GM21717 (cell line): ENCODE measurements around the gene CDK14.

Experiments used
- ATAC-seq: cut with Tn5 transposase; IDR thresholded peaks from one replicate; pipeline ENCODE4 v1.9.1; 2021; ENCODE audit warnings: mild to moderate bottlenecking, moderate library complexity; ENCODE audit not compliant: unreplicated experiment

CDK14 gene

DNA sequence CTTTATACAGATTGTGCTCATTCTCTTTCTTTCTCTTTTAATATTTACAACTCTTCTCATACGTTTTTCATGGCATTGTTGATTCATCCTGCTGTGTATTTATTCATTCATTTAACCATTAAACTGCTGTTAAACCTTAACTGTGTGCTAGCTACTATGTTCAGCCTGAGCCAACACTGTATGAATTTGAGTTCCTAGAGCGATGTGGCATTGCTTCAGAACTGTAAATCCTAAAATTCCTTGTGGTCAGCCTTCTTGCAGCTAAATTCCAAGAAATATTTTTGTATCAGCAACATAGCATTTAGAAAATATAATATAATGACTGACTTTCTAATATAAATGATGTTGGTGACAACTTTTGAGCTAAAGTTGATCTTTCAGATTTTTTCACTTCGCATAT, 483.4 kb downstream of the CDK14 start:
- ATAC-seq, result no peak

DNA sequence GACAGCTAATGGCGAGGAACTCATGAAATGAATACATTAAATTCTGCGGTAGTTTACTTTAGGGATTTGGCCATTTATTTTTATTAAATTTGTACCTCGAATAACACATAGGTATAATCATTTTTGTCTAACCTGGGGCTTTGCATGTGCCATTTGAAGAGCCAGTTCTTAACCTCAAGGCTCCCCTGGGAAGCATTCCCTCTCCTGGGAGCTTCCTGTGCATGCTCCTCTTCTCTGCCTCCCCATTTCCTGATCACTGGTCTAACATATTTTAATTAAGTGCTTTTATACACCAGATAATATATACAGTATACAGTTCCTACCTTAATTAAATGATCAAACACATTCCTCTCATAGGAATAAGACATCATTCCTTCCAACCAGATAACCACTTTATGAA, 484.2 kb downstream of the CDK14 start:
- ATAC-seq, result no peak

DNA sequence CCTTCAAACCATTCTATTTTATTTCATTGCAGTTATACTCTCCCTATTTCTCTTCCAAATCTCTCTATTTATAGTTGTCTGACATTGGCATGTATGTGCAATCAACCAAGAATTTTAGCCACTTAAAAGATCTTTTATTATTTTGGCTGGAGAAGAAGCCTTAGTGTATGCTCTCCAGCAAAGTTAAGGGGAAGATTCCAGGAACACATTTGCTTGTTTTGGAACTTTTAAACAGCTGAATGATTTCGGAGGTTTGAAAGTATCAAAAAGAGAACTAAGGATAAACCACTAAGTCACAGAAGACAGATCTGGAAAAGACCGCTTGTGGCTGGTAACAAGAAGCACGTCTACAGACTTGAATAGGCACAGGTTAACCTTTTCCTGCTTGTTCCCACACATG, 485.9 kb downstream of the CDK14 start:
- ATAC-seq, result no peak

DNA sequence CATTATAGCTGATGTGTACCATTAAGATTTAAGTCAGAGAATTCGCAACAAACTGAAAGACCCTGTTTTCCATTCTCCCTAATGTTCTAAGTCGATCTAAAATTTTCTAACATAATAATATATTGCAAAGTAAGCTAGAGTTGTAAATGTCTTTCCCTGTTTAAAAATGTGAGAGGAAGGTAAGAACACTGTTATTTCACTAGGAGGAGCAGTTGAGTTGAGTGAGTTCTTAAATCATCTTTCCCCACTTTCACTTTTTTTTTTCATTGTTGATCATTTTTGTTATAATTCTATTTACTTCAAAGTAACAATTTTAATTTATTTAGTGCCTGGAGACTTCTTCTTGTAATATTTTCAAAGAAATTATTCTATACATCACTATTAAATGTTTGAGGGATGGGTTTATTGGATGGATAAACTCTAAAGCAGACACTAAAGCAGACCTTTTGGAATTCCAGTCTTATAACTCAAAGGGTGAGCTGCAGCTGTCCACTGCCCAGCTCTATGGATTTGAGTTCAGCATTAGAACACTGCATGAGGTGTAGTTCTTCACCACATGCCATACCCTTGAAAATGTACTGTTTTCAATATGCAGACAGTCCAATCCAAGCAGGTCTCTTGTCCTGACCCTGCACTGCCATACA, 486.9 kb downstream of the CDK14 start:
- no peak for ATAC-seq

DNA sequence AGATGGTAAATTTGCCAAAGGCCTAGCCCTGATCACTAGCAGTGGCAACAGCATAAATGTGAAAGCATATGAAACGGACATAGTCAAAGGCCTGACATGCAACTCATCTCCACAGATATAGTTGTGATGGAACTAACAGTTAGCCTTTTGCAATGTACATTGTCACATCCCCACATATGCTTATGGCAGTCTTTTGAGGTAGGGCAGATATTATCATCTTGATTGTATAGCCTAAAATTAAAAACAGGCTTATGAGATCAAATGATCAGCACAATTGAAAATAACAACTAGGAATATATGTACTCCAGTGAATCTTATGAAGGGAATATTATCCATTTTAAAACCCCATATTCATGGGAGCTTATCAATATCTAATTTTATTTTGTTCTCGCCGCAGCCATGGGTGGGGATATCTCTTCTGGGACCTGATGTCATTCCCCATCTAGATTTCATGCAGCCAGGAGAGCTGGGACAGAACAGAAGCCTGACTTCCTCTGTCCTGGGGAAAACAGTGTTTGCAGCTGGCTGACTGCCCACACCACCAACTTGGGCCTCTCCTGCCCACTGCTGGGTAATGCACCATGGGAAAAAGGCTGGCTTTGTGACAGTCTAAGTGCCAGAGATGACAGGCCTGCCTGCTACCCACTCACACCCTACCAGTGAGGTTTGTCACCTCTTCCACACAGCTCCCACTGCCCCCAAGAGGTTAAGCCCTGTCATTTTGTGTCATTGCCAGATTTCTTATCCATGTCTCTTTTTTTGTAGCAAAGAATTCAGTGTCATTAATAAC, 487.9 kb downstream of the CDK14 start:
- ATAC-seq, result no peak

DNA sequence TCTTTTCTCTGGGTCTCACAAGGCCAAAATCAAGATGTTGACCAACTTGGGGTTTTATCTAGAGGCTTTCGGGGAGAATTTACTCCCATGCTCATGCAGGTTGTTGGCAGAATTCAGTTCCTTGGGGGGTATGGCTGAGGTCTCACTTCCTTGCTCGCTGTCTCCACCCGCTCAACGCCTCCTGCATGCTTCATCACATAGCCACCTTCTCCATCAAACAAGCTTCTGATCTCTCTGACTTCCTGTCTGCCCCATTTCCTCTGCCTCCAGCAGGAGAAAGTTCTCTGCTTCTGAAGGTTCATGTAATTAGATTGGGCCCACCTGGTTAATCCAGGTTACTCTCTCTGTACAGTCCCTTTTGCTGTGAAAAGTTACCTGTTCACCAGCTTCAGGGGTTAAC, 489.1 kb downstream of the CDK14 start:
- no peak for ATAC-seq

DNA sequence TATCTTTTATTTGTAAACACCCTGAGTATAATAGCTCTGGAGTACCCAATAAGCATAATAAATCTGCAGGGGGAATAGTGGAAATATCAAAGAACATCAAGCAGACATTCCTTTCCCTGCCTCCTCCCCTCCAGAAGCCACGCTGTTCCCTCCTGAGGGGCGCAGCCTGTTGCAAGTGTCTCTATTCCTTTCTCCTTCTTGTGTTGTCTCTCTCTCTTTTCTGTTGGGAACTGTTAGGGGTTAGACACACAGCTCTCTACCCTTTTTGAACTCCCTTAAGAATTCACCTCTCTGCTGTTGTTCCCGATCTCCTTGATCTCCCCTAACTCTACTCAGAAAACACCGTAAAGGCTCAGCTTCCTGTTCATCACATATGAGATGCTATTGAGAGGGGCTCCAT, 490.1 kb downstream of the CDK14 start:
- no peak for ATAC-seq

DNA sequence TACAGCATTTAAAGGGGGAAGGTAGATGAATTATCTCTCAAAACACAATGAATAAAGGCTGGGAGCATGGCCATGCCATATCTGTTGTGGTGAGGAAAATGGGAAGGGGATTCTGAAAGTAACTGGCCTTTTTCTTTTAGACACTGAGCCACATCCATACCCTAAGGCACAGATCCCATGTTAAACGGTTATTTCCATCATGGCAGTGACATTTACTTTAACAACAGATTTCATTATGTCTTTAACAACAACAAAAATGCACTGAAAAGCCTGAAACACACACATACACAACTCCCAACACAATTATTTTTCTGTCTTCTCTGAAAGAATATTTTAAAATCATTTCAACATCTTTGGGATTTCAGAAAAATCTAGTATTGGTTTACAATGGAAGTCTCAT, 492.0 kb downstream of the CDK14 start:
- no peak for ATAC-seq

DNA sequence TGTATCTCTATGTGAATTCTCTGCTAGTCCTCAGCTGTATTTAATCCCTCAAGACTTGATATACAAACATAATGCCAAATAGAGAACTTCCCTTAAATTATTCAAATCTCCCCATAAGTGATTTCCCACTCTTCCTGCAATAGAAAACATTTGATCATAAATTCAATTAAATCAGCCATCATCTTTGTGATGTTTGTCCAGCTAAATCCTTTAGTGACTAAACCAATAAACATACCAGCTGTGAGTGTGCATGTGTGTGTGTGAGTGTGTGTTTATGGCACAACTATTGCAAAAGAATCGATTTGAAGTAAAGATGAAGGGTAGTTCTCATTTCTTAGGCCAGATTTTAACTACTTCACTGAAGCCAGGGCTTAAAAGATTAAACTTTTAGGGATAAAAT, 492.6 kb downstream of the CDK14 start:
- no peak for ATAC-seq

DNA sequence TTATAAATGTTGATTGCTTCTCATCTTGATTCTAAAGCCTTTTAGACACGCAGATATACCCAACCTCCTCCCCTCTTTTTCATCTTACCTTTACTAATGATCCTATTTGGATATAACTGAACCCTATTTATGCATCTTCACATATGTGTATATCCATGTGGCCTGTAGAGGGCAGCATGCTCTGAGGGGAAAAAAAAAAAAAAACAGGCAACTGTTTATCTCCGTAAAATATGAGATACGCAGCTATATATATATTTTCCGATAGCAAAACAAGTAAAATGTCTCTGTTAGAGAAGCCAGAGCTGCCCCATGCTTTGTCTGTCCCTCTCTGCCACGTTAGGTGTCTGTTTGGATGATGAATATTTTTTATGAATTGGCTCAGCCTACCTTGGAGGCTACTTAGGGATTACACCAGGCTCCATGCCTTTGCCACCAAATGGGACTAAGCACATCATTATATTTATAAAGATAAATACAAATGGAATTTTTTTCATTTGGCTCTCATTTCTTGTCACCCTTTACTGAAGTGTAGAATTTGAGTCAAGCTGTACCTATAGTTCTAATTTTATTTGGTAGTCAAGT, 493.4 kb downstream of the CDK14 start:
- ATAC-seq, result peak; percentile 69

DNA sequence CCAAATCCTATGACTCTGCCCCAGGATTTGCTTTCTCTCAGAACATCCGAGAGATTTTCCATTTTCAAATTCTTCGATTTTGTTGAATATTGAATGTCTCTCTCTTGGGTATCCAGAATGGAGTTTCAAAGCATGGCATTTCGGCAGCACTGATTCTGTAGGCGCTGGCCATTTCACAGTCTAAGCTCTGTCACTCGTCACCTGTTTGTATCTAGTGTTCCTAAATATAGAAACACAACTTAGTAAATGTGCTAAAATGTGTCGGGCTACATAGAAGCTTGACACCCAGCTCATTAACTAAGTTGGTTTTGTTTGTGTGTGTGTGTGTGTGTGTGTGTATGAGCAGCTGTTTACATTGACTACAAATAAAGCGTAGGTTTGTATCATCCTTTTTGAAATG, 494.6 kb downstream of the CDK14 start:
- no peak for ATAC-seq

DNA sequence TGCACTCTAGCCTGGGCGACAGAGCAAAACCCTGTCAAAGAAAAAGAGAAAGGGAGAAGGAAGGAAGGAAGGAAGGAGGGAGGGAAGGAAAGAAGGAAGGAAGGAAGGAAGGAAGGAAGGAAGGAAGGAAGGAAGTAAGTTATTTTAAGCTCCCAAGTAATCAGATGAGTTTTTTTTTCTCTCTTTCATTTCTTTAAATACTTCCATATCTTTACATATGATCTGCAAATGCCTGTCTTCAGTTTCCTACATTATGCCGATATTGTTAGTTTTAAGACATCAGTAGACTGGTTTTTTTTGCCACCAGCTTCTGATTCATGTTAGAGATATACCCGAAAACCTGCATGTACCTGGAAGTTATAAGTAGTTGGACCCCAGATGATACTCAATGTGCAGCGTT, 495.5 kb downstream of the CDK14 start:
- ATAC-seq, result no peak

DNA sequence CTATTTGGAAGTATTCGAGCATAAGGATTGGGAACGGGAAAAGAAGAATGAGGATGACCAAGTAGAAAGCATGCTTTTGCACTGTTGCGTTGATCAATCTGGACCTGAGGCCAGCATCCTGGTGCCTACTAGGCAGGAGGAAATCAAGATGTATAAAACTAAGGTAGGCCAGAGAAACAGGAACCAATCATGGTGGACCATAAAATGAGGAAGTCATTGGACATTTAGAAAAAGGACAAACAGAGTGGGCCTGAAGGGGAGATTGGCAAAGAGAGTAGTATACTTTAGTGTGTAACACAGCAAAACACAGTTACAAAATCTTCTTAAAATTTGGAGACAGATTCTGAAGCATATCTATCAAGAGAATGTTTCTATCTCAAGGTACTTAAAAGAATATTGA, 497.1 kb downstream of the CDK14 start:
- no peak for ATAC-seq

DNA sequence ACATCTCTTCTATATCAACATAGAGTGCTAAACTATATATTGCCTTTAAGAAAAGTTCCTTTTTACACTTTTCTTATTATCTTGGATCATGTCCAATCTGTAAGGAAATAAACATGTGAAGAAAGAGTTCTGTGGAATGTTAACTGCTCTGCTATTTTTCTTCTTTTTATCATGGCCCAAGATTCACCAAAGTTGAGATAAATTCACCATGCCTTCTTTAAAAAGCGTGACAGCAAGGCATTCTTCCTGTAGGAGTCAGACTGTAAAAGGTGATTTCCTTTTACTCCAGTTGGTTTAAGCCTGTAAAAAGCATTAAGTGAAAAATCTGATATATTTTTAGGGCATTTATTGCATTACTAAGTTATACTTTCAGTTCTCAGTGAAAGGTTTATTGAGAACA, 502.4 kb downstream of the CDK14 start:
- no peak for ATAC-seq

DNA sequence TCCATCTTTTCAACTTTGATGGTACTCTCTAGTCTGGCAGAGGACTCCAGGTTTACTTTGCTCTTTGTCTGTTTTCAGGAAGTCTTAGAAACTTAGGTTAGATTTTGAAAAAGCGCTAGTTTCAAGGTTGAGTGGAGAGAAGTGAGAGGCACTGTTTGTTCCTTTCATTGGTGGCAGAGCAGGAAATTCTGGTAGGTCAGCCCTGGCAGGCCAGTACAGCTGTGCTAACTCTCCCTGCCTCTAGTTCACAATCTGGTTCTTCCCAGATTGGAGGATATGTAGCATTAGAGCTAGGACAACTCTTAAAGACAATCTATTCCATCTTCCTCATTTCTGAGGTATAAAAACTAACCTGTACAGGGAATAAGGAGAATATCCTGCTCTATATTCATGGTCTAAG, 507.2 kb downstream of the CDK14 start:
- no peak for ATAC-seq

DNA sequence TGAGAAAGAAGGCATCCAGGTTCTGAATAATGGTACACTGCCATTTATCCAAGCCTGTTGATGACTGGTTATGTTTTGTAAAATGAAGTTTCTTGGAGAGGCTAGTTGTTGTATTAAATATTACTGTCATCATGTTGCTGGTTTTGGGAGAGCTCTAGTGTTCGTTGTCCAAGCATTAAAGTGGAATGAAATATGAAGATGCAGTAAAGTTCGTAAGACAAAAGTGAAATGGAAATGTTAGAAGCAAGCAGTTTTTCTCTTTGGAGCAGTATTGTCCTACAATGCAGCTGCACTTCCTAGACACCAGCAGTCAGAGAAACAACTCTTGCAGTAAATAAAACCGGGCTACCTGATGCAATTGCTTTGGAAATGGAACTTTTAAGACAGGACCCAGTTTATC, 511.3 kb downstream of the CDK14 start:
- no peak for ATAC-seq

DNA sequence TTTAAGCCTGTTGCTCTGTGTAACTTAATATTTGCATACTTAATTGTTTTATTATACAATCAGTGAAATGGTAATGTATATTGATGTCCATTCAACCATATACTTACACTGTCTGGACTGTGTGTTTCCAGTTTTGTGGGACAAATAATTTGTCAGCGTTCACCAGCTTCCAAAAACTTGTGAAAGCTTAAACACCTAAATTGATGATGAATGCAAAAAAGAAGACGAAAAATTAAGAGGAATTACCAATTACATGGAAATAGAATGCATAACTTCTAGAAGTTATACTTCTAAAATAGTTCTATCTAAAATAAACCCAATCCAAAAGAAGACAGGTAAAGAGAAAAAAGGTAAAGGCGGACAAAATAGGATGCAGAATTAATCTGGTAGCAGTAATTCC, 513.1 kb downstream of the CDK14 start:
- no peak for ATAC-seq

DNA sequence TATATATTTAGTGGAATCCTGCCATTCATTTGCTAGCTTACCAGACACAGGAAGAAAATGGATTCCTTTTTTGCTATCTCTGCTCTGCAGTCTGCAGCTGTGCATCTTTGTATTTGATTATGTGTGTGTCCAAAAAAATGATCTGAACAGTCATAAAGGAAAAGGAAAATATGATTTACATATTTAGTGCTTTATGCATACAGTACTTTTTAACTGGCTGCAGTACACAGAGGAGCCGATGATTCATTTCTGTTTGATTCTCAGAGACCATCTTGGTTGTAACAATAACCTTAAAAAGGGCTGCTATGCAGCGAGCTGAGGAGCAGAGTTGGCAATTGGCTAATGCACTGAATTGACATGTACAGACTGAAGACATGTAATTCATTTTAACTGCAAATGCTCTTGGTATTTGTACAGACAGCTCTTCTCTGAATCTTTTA, 516.8 kb downstream of the CDK14 start:
- ATAC-seq, result no peak

DNA sequence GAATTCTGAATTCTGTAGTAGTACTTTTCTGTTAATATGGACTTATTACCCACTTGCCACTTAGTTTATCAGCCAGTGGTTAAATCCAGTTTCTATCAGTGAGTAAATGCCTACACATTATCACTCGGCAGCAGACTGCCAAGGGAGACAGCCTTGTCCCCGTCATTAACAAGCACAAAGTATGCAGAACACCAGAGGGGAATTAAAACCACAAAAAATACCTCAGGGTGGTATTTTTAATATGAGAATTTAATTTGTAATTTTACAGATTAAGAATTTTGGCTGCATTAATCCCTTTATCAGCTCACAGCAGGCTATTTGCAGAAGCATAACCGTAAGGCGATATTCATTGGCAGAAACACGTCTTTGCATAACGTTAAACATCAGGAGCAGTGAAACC, 518.1 kb downstream of the CDK14 start:
- no peak for ATAC-seq

DNA sequence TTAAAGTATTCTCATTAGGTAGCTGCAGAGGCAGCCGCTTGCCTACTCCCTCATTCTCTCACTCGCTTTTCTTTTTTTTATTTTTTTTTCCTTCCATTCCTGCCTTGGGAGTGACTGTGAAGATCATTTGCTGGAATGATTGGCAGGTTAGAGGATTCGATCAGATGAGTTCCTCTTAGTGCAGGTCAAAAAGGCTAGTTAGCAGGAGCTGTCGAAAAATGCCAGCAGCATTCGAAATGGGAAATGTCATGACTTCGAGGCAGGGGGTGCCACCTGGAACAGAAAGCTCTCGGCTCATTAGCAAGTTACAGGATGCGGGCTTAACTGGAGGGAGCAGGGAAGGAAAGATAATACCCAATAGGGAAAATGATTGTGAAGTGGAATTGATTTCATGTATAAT, 530.6 kb downstream of the CDK14 start:
- no peak for ATAC-seq

DNA sequence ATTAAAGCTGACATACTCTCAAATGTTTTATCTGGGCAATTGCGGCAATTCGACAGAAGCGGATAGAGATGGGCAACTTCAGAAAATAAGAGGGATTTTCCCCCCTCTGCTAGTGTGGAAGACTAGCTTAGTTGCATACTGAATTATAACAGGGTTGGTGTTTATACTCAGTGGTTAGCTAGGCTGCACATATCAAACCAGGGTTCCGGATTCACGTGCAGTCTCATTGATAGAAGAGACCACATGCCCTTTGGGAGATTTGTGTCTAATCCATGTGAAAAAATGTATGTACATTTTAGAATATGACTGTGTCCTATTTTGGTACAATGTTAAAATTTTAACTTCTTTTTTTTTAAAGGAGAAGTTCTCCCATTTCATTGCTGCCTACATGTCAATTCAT, 531.2 kb downstream of the CDK14 start:
- ATAC-seq, result no peak

DNA sequence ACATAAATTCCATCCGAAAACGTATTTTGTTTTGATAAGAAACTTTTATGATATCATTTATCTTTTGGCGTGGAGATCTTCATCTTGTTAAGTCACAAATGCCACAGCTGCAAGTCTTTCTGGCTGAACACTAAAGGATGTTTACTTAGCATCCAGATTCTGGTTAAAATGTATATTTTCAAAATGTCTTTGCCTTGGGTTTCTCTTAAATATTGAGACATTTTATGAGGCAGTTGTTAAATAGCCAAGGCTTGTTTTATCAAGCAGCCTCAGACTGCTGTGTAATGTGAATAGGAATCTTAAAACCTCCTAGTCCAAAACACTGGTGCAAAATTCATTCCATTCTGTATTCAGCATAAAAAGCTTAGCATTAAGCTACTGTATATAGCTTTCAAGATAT, 531.8 kb downstream of the CDK14 start:
- ATAC-seq, result no peak
